Occipital lobe (tissue), 2 donors: Measurements from ENCODE around the gene BST2. TPM values are rescaled to one million over a fixed set of nuclear protein-coding genes. Genes with fewer than 3 reads are reported as not detected.
"Not testable (repeated sequence)": the region's sequence is repeated elsewhere in the genome, so short reads cannot be mapped to it uniquely, and the experiment has no call there.

Experiments
- DNase-seq: peaks from one replicate; lab custom pipeline; 2025; lab: John Stamatoyannopoulos, UW
- total RNA-seq: library from RNA; depleted of rRNA; stranded (reverse); fragments of >200 nt; gene quantifications from one replicate; pipeline ENCODE4 v1.2.3, GENCODE V29; 2014

BST2 gene
- total RNA-seq, 1 donor from 2014 or later, result 3.3 TPM

- no peak for DNase-seq
These were observed 15.3 kb downstream of the BST2 start for GRCh38 chr19:17389957-17390664.

GRCh38 chr19:17389288-17389687, 16.1 kb downstream of the BST2 start:
- no peak for DNase-seq

GRCh38 chr19:17385878-17386611, 19.4 kb downstream of the BST2 start:
- no peak for DNase-seq

- no peak for DNase-seq
These were observed 24.8 kb downstream of the BST2 start for GRCh38 chr19:17380426-17381138.

DNA sequence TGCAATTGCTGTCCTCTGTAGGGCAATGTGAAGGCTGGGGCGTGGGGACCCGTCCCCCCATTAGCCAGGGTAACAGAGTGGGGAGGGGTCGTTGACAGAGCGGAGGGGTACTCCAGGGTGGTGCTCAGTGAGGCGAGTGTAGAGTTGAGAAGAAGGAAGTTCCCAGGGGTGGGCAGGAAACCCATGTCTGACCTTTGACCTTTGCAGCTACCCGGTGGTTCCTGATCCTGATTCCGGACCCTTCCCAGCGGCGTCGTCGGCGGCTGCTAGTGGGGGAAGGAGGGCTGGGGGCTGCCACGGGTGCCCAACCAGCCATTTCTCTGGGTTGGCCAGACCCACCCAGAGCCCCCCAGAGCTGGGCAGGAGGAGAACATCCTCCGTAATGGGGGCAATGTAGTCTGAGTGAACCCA, 26.2 kb downstream of the BST2 start:
- DNase-seq, result no peak

- DNase-seq, result no peak
These were observed 27.2 kb downstream of the BST2 start for GRCh38 chr19:17378271-17378670.

DNA sequence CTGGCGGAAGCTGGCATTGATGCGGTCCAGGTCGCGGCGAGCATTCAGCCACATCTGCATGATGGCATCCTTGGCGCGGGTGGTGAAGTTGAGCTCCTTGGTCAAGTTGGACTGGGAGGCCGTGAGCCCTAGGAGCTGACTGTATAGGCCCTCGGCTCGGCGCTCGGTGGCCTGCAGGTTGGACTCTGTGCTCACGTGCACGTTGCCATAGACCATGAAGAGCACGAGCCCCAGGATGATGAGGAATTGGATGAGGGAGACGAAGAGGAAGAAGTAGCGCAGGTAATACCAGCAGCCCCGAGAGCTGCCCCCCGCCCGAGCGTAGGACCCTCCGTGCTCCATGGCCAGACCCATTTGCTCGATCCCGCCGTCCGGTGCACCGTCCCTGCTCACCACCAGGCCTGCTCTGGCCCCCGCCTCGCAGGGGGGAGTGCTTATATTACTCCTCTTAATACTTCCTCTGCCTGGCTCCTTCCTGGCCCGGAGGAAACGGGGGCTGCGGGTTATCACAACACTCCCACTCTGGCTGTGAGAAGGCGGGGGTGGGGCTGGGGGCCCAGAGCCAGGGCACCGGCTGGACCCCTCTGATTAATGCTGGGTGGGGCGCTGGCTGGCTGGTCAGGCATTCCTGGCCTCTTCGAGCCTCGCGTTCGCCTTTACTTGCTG, 28.4 kb downstream of the BST2 start, which contains the start of gene PLVAP:
TSS of gene PLVAP (minus strand) at position 408 of the 666 bp plus-strand sequence. CDS start at position 354, 54 bp downstream.
- no peak for DNase-seq

DNA sequence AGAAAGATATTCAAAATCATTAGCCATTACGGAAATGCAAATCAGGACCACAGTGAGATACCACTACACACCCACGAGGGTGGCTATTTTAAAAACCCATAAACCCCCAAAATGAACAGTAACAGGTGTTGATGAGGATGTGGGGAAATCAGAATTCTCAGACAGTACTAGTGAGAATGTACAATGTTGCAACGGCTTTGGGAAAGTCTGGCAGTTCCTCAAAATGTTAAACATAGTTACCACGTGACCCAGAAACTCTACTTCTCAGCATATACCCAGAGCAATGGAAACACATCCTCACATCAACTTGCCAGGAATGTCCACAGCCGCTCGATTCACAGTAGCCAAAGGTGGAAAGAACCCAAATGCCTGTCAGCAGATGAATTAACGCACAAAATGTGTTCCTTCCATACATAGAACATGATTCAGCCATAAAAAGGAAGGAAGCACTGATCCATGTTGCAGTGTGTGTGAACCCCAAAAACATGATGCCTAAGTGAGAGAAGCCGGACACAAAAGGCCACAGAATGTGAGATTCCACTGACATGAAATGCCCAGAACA, 35.3 kb downstream of the BST2 start:
- no peak for DNase-seq

- no peak for DNase-seq
These were observed 40.1 kb downstream of the BST2 start for GRCh38 chr19:17365361-17365760.

DNA sequence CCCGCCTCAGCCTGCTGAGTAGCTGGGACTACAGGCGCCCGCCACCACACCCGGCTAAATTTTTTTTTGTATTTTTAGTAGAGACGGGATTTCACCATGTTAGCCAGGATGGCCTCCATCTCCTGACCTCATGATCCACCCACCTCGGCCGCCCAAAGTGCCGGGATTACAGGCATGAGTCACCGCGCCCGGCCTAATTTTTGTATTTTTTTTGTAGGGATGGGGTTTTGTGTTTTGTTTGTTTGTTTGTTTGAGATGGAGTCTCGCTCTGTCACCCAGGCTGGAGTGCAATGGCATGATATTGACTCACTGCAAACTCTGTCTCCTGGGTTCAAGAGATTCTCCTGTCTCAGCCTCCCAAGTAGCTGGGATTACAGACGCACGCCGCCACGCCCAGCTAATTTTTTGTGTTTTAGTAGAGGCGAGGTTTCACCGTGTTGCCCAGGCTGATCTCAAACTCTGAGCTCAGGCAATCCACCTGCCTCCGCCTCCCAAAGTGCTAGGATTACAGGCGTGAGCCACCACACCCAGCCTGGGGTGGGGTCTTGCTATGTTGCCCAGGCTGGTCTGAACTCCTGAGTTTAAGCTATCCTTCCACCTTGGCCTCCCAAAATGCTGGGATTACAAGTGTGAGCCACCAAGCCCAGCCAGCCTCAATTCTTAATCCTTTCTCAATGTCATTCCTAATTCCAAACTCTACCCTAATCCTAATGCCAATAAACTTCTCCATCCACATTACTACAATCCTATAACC, 41.4 kb downstream of the BST2 start:
- not testable (repeated sequence) for DNase-seq

DNA sequence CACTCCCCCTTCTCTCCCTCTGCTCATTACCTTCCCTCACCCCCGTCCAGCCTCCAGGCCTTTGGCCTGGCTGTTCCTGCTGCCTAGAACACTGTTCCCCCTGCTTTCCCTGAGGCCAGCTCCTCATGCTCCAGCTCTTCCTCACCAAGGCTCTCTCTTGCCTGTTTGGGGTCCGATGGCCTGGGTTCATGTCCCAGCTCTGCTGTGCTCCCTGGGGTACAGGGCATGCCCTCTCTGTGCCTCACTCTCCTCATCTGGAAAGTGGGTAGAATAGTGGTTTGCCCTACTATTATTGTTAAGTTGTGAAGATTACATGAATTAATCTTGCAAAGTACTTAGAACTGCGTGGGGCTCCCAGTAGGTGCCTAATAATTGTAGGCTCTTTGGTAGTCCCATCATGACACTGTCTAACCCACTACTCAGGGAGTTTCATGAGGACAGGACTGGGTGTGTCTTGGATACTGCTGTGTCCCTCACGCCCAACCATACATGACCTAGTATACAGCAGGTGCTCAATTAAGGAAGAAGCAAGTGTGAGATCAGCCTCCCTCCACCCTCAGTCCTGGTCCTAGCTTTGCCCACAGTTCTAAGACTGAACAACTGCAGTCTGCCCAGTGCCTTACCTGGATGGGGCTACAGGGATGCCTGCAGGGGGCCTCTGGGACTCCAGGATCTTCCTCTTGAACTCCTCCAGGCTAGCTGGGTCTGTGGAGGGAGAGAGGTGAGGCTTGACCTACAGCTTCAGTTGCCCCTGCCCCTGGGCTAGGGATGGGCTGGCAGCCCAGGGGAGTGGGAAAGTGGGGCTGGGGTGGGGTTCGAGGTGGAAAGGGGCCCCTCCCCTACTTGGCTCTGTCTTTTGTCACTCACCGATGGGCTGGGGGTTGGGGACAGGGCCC, 45.3 kb downstream of the BST2 start:
- DNase-seq, result no peak

DNA sequence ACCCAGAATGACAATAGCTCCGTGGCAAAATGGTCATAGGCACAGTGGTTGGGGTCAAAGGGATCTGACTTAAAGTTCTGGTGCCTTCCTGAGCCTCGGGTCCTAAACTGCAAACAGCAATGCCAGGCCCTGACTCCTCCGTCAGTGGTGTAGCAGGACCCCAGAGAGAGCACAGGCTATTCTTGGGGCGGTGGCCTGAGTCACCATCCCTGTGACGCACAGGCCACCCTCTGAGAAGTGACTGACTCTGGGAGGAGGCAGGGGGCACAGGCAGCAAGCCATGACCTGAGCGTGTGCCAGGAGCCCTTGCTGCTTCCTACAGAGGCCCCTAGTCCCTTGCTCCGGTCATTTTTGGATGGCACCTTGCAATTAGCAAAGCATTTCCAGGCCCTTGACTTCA, 47.0 kb downstream of the BST2 start:
- DNase-seq, result no peak

- DNase-seq, result no peak
These were observed 47.7 kb downstream of the BST2 start for GRCh38 chr19:17357724-17358123.

DNA sequence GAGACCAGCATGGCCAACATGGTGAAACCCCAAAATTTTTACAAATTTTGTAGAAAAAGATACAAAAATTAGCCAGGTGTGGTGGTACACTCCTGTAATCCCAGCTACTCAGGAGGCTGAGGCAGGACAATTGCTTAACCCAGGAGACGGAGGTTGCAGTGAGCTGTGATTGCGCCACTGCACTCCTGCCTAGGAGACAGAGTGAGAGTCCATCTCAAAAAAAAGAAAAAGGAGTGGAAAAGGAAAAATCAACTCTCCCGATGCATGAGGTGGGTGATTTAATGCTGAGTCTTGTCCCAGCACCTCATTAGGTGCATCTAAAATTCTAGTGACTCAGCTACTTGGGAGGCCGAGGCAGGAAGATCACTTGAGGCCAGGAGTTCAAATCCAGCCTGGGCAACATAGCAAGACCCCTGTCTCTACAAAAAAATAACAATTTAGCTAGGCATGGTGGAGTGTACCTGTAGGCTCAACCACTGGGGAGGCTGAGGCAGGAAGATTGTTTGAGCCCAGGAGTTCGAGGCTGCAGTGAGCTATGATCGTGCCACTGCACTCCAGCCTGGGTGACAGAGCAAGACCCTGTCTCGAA, 48.3 kb downstream of the BST2 start:
- DNase-seq, result no peak

GRCh38 chr19:17353386-17353785, 52.0 kb downstream of the BST2 start:
- no peak for DNase-seq
